HCT116 (cell line): ENCODE results near the gene CFAP119. TPM values are rescaled to one million over a fixed set of nuclear protein-coding genes. Genes with fewer than 3 reads are reported as not detected.

Experiments used
- ATAC-seq: fragments of 200-7000 bp; cut with Tn5 transposase; 2 replicates; pipeline ENCODE4 v1.9.1; 2020; ENCODE audit warnings: mild to moderate bottlenecking, moderate library complexity
- BruUV-seq: library from RNA; stranded (reverse); fragments of 400-500 nt; replicated peaks from 2 replicates; lab custom pipeline; 2021; lab: Mats Ljungman, UMichigan
- CTCF ChIA-PET: fragments of 300-600 bp; sonication (Branson Sonifier 250); formaldehyde crosslinking; loops from one replicate; lab custom pipeline; 2021; ENCODE audit warnings: antibody characterized with exemption; lab: Charles Lee
- POLR2A ChIA-PET: fragments of 300-600, 350-600 bp; sonication (Branson Sonifier 250); formaldehyde crosslinking; loops from one replicate; lab custom pipeline; 2021; ENCODE audit warnings: antibody characterized with exemption; lab: Charles Lee
- RAD21 ChIA-PET, 2 experiments: fragments of 300-600 bp; sonication (Branson Sonifier 250); formaldehyde crosslinking; loops; one replicate each; lab custom pipeline; 2023; ENCODE audit warnings: low total read pairs in 2 of 2; ENCODE audit not compliant: uncharacterized antibody in 2 of 2, unreplicated experiment in 2 of 2, low non-redundant PET in 1 of 2; lab: Charles Lee
- DNase-seq: peaks from one replicate; pipeline ENCODE4 v3.0.0-alpha.2; 2010; ENCODE audit warnings: low read depth, low spot score
- H2AFZ ChIP-seq: fragments of 200-600 bp; shearing (Covaris generic), sonication (generic); 2 replicates; pipeline ENCODE4 v1.6.1; 2017; ENCODE audit warnings: low read depth, mixed run types, mixed read lengths, antibody characterized with exemption, low read length; ENCODE audit not compliant: poor library complexity, severe bottlenecking
- H3K27ac ChIP-seq: 2 replicates; pipeline ENCODE4 v1.5.1; 2012; ENCODE audit warnings: low read depth, low read length
- H3K27me3 ChIP-seq: fragments of 200-600 bp; sonication (generic); 2 replicates; pipeline ENCODE4 v1.6.1; 2016; ENCODE audit warnings: mixed run types, low read length, mixed read lengths; ENCODE audit not compliant: insufficient read depth
- H3K36me3 ChIP-seq, 2 experiments: fragments of 200-500 bp in 1 of 2; fragments of 200-600 bp in 1 of 2; sonication (Bioruptor generic) in 1 of 2; sonication (generic) in 1 of 2; 2 replicates each; pipeline versions ENCODE4 v1.5.1 to v1.6.1; 2014 to 2016; ENCODE audit warnings: low read length in 2 of 2, inconsistent platforms in 1 of 2, mixed read lengths in 1 of 2, mixed run types in 1 of 2; ENCODE audit not compliant: insufficient read depth in 2 of 2, control insufficient read depth in 1 of 2
- H3K4me1 ChIP-seq, 2 experiments: fragments of 200-600 bp in 1 of 2; sonication (generic) in 1 of 2; 2 replicates each; pipeline versions ENCODE4 v1.5.1 to v1.6.1; 2012 to 2017; ENCODE audit warnings: low read length in 2 of 2, inconsistent platforms in 1 of 2, mild to moderate bottlenecking in 1 of 2, mixed read lengths in 1 of 2, mixed run types in 1 of 2, moderate library complexity in 1 of 2; ENCODE audit not compliant: insufficient read depth in 2 of 2, control insufficient read depth in 1 of 2
- H3K4me2 ChIP-seq: fragments of 200-600 bp; sonication (generic); 2 replicates; pipeline ENCODE4 v1.6.1; 2017; ENCODE audit warnings: mixed run types, low read length, mixed read lengths
- H3K4me3 ChIP-seq, 2 experiments: fragments of 200-600 bp in 1 of 2; sonication (generic) in 1 of 2; replicated peaks in 1 of 2; 2 replicates each; pipeline ENCODE4 v1.5.1; 2011 to 2016; ENCODE audit warnings: low read length in 2 of 2, control low read depth in 1 of 2, low read depth in 1 of 2, mild to moderate bottlenecking in 1 of 2, mixed read lengths in 1 of 2, mixed run types in 1 of 2
- H3K79me2 ChIP-seq: fragments of 200-600 bp; sonication (generic); 2 replicates; pipeline ENCODE4 v1.6.1; 2017; ENCODE audit warnings: mild to moderate bottlenecking, mixed run types, low read length, moderate library complexity, mixed read lengths; ENCODE audit not compliant: insufficient read depth
- H3K9ac ChIP-seq: fragments of 200-600 bp; sonication (generic); 2 replicates; pipeline ENCODE4 v1.6.1; 2016; ENCODE audit warnings: low read length, mixed read lengths
- H3K9me2 ChIP-seq: fragments of 200-600 bp; sonication (generic), shearing (Covaris generic); 2 replicates; pipeline ENCODE4 v1.6.1; 2017; ENCODE audit warnings: mixed run types, mild to moderate bottlenecking, moderate library complexity; ENCODE audit not compliant: insufficient read depth
- H3K9me3 ChIP-seq, 2 experiments: fragments of 200-500 bp in 1 of 2; fragments of 200-600 bp in 1 of 2; sonication (Bioruptor generic) in 1 of 2; sonication (generic) in 1 of 2; 2 replicates each; pipeline ENCODE4 v1.6.1; 2014 to 2017; ENCODE audit warnings: low read length in 2 of 2, mixed read lengths in 2 of 2, inconsistent platforms in 1 of 2, low read depth in 1 of 2, mild to moderate bottlenecking in 1 of 2, mixed run types in 1 of 2, moderate library complexity in 1 of 2; ENCODE audit not compliant: control insufficient read depth in 1 of 2, insufficient read depth in 1 of 2
- H4K20me1 ChIP-seq: fragments of 200-600 bp; sonication (generic), shearing (Covaris generic); 2 replicates; pipeline ENCODE4 v1.6.1; 2017; ENCODE audit warnings: mixed run types, mild to moderate bottlenecking, moderate library complexity; ENCODE audit not compliant: insufficient read depth
- CTCF ChIP-seq, 3 experiments: fragments of 200-600 bp in 1 of 3; sonication (generic) in 1 of 3; IDR thresholded peaks in 2 of 3; conservative IDR thresholded peaks in 1 of 3; 2 replicates each; pipeline ENCODE4 v1.5.1; 2012 to 2017; ENCODE audit warnings: low read depth in 2 of 3, low read length in 2 of 3, antibody characterized with exemption in 1 of 3, borderline replicate concordance in 1 of 3, control low read depth in 1 of 3, mild to moderate bottlenecking in 1 of 3, mixed read lengths in 1 of 3, mixed run types in 1 of 3, moderate library complexity in 1 of 3; ENCODE audit not compliant: insufficient read depth in 1 of 3
- ELF1 ChIP-seq: IDR thresholded peaks from 2 replicates; pipeline ENCODE4 v1.6.1; 2012; ENCODE audit warnings: low read depth, borderline replicate concordance
- EZH2 ChIP-seq: fragments of 200-600 bp; sonication (generic); IDR thresholded peaks from 2 replicates; pipeline ENCODE4 v1.6.1; 2017; ENCODE audit warnings: antibody characterized with exemption, mixed run types
- JUND ChIP-seq: IDR thresholded peaks from 2 replicates; pipeline ENCODE4 v1.6.1; 2012
- POLR2AphosphoS5 ChIP-seq: IDR thresholded peaks from 2 replicates; pipeline ENCODE4 v1.6.1; 2011; ENCODE audit warnings: mild to moderate bottlenecking, low read depth, low read length, moderate library complexity
- RAD21 ChIP-seq: IDR thresholded peaks from 2 replicates; pipeline ENCODE4 v1.6.1; 2012; ENCODE audit warnings: low read depth, mild to moderate bottlenecking
- SRF ChIP-seq: IDR thresholded peaks from 2 replicates; pipeline ENCODE4 v1.6.1; 2012; ENCODE audit warnings: low read depth
- TCF7L2 ChIP-seq: IDR thresholded peaks from 2 replicates; pipeline ENCODE4 v1.7.0; 2011; ENCODE audit warnings: borderline replicate concordance, inconsistent platforms; ENCODE audit not compliant: insufficient read depth, insufficient read length; ENCODE audit errors: extremely low read depth
- YY1 ChIP-seq: IDR thresholded peaks from 2 replicates; pipeline ENCODE4 v1.6.1; 2011; ENCODE audit warnings: low read length, low read depth, moderate library complexity, mild to moderate bottlenecking; ENCODE audit not compliant: insufficient replicate concordance; ENCODE audit errors: extremely low read depth
- ZFX ChIP-seq: fragments of 450-650 bp; IDR thresholded peaks from 2 replicates; pipeline ENCODE4 v1.6.1; 2017
- ZNF274 ChIP-seq: fragments of 200-500 bp; sonication (Bioruptor generic); IDR thresholded peaks from 2 replicates; pipeline ENCODE4 v1.6.1; 2014; ENCODE audit warnings: mild to moderate bottlenecking, low read depth, low read length, inconsistent platforms
- intact Hi-C: fragments of 100-400 bp; cut with micrococcal nuclease; formaldehyde crosslinking; loops from 2 replicates; pipeline ENCODE4 v1.10.0; 2022
- total RNA-seq: library from RNA; stranded (reverse); gene quantifications from one replicate; pipeline ENCODE4 v1.2.1, GENCODE V29; 2021; ENCODE audit not compliant: unreplicated experiment

Gene CFAP119
- total RNA-seq, 1 experiment from 2014 or later = 12.6 TPM

DNA sequence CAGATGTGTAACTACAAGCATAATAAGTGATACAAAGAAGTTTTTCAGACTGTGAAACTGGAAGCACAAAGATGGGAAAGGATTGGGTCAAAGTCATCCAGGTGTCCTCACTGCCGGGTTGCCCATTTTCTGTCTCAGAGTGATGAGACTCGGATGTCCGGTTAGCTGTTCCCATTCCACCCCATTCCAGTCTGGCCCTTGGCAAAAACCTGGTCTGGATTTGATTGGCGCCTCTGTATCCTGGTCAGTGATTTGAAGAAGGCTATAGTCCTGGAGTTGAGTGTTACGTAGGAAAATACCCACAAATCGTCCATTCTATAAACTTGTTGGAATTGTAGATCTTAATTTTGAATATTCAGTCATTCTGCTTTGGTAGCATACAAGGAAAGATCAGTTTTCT, 33.5 kb downstream of the CFAP119 start:
- Histone ChIP-seq H4K20me1 (no peaks in the 10 kb centered on the region), H3K36me3 (peaks cover 60 to 68% of the 10 kb centered on the region in 2 experiments; a peak in 3 of 4 replicates), H3K9me3 (no peaks in the 10 kb centered on the region)

More for the DNA sequence above, 33.5 kb downstream of the CFAP119 start:
- intact Hi-C loops = no loop called here
- no peaks in the 10 kb centered on the region for H3K9me2 ChIP-seq
- H2AFZ ChIP-seq = no peak overlapping the region
- no TSS peak for BruUV-seq
- CTCF ChIA-PET = no interaction called here
- ATAC-seq (no peak), DNase-seq (no peak)
- no peaks in the 10 kb centered on the region for H3K27me3 ChIP-seq
- no peak overlapping the region for H3K9ac ChIP-seq
- H3K27ac ChIP-seq = no peak overlapping the region
- RAD21 ChIA-PET = no interaction called here
- peaks cover 50% of the 10 kb centered on the region for H3K79me2 ChIP-seq
- POLR2A ChIA-PET = no interaction called here
- TF ChIP-seq POLR2AphosphoS5 (no peak), SRF (no peak), CTCF (IDR thresholded peaks at IDR 0.05 in 2 of 3, conservative IDR thresholded peaks at IDR 0.05 in 1 of 3; ENCODE audit: borderline replicate concordance in 1 of 3, insufficient read depth in 1 of 3, low read depth in 2 of 3, low read length in 2 of 3) (no peak), ELF1 (no peak), ZNF274 (no peak), RAD21 (no peak), JUND (no peak), TCF7L2 (no peak), ZFX (no peak), EZH2 (no peak), YY1 (no peak)
- H3K4me1 ChIP-seq = no peaks in the 10 kb centered on the region
- no peak overlapping the region for H3K4me2 ChIP-seq
- H3K4me3 ChIP-seq = no peak overlapping the region
